Esophagus mucosa (tissue), 1 donor: ENCODE measurements around the gene MSRB1. TPM values are rescaled to one million over a fixed set of nuclear protein-coding genes. Genes with fewer than 3 reads are reported as not detected.
"Not testable (repeated sequence)": the region's sequence is repeated elsewhere in the genome, so short reads cannot be mapped to it uniquely, and the experiment has no call there.

ENCODE experiments used
- ATAC-seq: fragments of 200-7000 bp; cut with Tn5 transposase; one replicate; pipeline ENCODE4 v1.9.1; 2020
- total RNA-seq: library from RNA; stranded (reverse); gene quantifications from one replicate; pipeline ENCODE4 v1.2.4, GENCODE V29; 2023
- donor health status: DM: yes; HTN: yes; CAD: no.

Gene MSRB1
- total RNA-seq, 1 donor from 2014 or later = 44.0 TPM

DNA sequence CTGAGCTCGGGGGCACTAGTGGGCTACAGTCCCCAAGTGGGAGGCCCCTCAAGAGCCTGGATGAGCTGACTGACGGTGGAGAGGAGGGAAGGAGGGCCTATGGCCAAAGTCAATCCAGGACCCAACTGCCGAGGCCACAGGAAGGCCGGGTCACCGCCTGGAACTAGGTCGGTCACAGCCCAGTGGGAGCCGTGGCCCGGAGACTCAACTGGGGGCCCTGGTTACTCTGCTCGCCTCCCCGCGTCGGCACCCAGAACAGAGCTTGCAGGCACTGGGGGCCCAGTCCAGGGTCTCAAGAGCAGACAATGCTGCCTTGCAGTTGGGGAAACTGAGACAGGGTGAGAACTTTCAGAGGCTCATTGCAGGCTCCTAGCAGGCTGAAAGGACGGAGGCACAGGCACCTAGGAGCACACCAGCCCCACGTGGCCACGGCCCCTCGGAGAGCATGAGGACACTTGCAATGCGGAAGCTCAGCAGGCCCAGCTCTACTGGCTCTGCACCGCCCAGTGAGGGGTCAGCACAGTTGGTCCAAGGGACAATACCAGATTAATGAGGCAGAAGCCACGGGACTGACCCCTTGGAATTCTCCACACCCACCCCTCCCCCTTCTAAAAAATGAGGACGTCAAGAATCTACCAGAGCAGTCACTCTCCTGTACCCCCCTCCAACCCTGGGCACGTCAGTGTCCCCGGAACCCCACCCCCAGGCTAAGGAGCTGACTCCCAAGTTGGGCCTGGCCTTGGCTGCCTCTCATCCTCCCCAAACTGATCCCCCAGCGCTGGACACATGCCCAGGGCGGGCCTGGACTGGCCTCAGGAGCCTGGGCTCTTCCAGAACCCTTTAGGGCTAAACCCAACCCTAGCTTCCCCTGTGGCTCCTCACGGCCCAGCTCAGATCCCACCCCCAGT is 27.0 kb downstream of the MSRB1 start:
- ATAC-seq = no peak

DNA sequence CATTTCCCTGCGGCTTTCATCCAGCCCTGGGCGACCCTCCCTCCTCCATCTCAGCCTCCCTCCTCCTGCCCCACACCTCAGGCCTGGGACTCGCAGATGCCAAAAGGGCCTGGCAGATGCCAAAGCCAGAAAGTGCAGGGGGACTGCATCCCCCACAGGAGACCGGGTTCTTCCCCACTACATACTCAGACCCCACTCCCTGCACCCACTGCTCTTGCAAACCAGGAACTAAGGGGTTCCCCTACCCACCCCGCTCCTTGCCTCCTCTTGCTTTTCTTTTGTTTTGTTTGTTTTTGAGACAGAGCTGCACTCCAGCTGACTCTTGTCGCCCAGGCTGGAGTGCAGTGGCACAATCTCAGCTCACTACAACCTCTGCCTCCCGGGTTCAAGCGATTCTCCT is 28.0 kb downstream of the MSRB1 start:
- no peak for ATAC-seq

DNA sequence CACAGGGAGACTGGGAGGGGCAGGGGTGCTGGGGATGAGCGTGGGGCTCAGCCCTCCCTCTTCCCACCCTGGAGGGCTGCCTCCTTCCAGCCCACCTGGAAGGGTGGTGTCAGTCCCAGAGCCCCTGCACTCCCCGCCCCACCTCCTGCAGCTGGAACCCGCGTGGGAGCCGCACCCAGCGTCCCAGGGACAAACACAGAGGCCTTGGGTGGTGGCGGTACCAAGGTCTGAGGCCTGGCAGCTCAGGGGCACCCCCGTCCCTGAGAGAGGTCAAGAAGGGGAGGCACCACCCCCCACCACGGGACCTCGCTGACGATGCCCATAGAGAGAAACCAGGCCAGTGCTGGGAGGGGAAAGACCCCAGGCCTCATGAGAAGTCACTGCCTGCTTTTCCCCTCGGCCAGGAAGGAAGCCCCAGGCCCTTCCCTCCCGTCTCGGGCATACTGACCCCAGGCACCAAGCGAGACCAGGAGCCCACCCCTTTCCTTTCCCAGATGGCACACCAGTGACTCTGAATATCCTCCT is 28.9 kb downstream of the MSRB1 start:
- no peak for ATAC-seq

DNA sequence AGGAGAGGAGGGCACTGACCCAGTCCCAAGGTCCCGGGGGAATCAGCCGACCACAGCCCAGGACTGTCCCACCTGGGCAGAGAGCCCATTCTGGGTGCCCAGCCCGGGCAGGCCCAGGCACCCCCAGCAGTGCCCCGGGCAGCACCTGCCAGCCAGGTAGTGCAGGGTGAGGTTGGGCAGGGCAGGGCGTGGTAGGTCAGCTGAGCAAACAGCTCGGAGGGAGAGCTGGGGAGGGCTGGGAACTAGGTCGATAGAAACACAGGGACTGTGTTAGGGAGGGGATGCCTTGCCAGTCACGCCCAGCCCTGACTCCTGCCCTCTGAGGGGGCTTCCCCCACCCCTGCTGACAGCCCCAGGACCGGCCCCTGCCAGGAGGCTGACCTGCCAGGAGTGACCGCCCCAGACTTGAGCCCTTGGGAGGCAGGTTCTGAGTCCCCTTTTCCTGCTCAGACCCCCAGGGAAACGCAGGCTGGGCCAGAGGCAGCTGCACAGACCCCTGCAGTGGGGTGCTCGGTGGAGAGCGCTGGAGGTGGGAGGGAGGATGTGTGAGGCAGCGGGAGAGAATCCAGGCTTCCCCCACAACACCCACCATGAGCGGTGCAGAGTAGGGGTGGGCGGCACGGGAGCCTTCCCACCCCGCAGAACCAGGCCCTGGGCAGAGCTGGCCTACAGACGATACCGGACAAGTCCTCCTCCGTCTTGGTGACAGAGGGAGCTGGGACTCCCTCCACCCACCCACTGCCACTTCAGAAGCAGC is 29.5 kb downstream of the MSRB1 start:
- peak; percentile 92 for ATAC-seq

DNA sequence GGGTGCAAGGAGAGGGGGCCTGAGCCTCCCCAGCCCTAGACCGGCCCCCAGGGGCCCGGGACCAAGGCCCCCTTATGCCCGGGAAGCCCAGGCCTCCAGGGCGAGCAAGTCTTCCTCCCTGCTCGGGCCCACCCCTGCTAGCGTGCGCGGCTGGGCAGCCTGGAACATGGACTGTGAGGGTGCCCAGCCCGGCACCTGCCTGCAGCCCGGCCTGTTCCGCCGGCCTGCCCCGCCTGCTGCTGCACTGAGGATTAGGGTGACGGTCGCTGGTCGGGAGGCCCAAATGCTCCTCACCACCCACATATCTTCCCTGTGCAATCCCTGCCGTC is 30.8 kb downstream of the MSRB1 start:
- ATAC-seq = no peak

DNA sequence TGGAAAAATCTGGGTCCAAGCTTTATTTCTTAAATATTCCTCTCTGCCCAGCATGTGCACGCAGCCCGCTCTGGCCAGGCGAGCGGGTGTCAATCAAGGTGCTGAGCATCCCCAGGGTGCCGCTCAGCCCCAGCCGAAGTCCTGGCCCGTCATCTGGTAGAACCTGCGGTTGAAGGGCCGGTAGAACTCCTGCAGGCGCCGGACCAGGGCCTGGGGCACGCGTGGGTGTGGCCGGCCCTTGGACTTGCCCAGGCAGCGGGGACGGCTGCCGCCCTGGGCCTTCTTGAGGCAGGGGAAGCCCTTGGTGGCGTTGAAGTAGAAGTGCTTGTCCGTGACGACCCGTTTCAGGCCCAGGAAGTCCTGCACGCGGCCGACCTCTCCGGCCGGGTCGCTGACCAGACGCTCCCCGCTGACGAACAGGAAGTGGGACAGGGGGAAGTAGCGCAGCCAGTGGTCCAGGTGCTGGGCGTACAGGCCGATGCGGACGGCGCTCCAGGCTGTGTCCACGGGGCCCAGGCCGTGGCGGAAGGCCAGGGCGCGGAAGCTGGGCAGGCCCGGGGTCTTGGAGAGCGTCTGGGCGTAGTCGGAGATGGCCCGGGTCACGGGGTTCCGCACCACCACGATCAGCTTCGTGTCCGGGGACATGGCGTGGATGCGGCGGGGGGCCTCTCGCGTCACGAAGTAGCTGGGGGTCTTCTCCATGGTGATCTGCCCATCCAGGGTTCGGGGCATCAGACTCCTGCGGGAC is 31.4 kb downstream of the MSRB1 start:
- no peak for ATAC-seq

DNA sequence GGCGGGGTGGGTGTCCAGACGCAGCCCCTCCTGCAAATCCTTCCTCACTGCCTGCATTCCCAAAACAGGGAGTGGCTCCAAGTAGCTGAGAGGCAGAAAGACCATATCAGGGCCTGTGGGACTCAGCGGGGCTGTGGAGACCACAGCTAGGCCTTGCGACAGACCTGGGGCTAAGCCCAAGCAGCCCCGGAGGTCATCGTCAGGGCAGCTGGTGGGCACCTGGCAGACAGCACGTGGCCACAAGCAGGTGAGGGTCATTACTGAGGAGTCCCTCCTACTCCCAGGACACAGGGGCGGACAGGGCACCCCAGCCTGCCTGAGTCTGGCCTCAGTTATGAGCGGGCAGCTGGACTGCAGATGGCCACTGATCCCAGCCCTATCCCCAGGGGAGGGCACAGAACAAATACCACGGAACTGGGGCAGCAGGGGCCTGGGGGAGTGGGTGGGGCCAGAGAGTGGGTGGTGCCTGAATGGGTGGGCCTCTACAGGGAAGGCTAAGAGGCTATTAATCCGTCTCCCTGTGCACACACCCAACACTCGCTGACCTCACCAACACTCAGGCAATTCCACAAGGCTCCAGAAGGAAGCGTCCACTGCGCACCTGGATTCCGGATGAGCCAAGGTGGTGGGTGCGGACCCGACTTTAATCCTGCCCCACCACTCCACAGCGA is 33.3 kb downstream of the MSRB1 start:
- no peak for ATAC-seq

DNA sequence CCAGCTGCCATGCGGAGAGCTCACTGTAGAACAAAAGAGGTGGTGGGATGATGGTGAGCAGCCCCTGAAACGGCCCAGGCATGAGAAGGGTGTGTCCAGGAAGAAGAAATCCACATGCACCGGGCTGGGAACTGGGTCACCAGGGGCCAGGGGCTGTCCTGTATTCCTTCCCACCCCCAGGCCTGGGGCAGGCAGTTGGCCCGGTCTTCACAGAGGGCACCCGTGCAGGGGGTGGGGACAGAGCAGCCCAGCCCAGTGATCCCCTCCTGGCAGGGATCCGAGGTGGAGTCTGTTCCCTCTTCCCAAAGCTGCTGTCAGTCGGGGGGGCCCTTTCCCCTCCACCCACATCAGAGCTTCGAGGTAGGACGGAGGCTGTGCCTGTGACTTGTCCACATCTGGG is 34.0 kb downstream of the MSRB1 start:
- ATAC-seq = no peak

DNA sequence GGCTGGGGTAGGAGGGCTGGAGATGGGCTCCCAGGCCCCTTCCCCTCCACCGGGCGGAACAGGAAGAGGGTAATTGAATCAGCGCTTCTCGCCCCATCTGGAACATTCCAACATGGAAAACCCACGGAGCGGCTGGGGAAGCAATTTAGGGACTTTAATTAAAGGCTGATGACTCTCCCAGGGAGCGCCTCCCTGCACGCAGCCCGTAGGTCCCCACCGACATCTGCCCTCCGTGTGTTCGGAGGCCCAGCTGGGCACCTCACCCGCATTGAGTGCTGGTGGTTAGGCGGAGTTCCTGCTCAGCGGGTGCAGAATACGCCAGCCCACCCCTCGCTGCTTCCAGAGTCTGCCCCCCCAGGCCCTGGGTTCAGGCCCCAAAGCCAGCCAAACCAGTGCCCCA is 34.8 kb downstream of the MSRB1 start:
- no peak for ATAC-seq

DNA sequence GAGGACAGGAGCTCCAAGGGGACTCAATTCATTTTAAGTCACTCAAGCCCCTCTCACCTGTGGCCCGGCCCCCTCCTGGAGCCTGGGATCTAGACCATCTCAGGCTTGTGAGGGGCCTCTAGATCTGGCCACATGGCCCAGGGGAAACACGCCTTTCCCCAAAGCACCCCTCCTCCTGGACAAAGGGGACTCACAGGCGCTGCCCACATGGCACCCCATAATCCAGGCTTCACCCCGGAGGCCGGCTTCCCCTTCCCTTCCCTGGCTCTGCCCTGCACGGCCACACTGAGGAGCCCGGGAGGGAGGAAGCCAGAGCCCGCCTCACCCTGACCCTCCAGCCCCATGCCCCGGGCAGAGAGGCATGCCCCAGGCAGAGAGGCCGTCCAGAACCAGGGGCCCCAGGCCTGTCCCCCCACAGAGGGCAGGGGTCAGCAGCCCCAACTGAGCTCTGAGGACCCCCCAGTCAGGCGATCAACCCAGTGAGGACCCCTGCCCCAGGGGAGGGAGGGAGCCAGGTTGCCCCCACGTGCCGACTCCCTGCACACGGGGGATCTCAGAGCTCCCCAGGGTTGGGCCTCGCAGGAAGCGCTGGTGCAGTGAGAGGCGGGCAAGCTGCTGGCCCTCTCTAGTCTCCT is 35.7 kb downstream of the MSRB1 start:
- ATAC-seq = no peak

DNA sequence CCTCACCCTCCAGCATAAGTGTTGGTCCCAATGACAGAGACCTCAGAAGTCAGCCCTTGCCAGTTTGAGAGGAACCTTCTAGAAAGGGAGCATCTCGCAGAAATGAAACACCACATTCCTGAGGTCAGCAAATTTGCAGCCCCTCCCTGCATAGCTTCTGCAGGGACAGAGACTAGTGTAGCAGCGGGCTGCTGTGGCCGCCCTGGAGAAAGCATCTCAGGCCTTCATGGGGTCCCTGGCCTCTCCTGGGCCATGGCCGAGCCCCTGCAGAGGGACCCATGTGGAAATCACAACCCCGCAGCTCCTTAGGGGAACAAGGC is 36.2 kb downstream of the MSRB1 start:
- no peak for ATAC-seq

DNA sequence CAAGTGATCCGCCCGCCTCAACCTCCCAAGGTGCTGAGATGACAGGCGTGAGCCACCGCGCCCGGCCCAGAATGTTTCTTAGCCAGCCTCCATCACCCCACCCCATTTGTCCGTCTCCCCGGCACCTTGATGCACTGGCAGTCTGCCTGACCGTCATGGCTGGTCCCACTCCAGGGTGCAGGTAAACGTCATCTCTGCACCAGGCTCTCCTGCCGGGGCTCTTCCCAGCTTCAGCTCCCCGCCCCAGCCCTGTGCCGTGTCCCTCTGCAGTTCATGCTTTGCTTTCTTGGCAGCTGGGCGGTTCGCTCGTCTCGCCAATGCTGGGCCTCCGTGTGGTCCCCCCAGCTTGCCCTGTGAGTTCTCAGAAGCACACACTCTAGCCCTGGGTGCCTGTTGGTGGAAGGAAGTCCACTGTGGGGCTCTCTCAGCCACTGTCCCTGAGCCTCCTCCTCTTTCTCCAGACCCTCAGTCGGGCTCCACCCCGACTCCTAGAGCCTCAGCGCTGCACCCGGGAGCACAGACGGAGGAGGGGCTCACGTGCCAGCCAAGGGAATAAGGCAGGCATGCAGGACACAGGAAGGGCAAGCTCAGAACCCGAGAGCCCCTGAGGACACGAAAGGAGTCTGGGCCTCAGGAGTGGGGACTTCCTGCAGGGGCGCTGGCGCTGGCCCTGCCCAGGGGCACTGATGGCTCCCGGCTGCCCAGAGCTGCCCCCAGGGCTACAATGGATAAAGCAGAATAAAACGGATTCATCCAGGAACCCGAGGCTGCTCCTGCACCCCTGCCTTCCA is 36.7 kb downstream of the MSRB1 start:
- ATAC-seq = peak; percentile 51

DNA sequence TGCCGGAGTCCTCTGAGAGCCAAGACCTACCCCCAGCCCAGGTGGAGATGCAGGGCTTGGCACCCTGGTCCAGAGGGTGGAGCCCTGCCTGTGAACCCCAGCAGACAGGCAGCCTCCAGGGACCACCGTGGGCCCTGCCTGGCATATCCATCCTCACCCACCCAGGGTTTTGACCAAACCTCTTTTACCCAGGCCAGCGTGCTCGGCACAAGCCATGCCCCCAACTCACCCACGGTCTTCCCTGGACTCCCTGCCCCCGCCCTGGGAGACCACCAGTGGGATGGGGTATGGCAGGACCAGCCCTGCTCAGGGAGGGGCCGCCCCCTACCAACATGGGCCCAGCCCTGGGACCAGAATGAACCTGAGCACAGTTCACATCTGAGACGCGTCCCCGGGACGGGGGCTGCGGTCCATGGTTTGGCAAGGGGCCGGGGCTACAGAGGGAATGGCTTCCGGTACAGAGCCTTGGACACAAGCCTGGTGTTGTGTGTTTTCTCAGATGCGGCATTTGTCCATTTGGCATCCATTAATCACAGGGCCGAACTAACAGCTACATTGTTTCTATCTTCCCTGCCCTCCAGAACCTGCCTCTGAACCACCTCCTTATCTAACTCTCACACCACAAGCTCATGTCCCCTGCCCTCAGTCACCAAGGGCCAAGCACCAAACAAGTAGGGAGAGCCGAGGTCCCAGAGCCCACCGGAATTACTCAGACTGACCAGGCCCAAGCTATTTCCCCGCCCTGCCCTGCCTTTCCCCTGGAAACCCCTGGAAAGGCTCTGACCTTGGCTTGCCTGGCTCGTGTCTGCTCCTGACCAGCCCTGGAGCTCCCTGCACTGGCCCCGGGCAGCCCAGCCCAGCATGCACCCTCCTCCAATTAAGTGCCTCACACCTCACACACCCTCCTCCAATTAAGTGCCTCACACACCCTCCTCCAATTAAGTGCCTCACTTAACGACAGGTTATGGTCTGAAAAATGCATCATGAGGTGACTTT is 38.9 kb downstream of the MSRB1 start:
- no peak for ATAC-seq

DNA sequence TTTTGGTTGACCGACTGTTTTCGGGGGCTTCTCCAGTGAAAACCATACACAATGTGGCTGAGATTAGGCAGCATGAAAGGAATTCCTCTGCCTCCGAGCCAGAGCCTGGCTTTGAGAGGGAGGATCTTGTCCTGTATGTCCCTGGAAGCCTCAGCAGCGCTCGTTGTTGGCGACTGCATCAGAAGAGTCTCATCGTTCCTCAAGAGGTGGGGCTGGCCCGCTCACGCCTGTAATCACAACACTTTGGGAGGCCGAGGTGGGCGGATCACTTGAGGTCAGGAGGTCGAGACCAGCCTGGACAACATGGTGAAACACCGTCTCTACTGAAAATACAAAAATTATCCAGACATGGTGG is 39.8 kb downstream of the MSRB1 start:
- no peak for ATAC-seq

DNA sequence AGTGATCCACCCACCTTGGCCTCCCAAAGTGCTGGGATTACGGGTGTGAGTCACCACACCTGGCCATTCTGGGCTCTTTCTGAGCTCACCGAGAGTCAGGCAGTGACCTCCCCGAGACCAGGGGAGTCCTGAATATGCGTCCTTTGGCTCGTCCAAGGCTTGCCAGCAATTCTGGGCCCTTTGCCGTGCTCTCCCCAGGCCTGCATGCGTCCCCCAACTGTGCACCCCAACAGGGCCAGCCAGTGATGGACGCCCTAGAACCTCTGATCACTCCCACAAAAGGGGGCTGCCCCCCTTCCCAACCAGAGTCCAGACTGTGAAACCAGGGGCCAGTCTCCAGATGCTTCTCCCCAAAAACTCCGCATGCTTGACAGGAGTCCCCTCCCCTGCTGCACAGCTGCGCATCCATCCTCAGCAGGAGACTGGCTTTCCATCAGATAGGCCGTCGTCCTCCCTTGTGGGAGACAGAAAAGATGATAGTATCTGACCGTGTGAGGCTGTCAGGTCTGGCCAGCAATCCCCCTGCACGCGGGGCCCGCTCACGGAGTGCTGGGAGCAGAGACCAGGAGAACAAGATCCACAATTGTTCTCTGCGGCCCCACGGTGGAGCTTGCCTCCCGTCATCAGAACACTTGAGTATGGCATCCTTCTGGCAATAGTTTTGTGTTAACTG is 40.3 kb downstream of the MSRB1 start:
- no peak for ATAC-seq

DNA sequence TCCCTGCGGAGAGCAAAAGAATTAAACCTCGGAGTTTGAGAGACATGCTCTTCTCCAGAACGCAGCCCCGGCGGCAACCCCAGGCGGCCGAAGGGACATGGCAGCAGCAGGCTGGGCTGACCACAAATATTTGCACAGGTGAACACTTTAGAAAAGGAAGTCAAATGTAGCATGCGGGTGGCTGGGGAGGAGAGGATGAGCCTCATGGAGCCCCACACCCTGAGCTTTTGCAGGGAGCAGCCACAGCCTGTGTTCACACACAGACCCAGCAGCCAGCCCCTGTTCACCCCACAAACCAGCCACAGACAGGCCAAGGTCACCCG is 42.6 kb downstream of the MSRB1 start:
- ATAC-seq = peak; percentile 26

DNA sequence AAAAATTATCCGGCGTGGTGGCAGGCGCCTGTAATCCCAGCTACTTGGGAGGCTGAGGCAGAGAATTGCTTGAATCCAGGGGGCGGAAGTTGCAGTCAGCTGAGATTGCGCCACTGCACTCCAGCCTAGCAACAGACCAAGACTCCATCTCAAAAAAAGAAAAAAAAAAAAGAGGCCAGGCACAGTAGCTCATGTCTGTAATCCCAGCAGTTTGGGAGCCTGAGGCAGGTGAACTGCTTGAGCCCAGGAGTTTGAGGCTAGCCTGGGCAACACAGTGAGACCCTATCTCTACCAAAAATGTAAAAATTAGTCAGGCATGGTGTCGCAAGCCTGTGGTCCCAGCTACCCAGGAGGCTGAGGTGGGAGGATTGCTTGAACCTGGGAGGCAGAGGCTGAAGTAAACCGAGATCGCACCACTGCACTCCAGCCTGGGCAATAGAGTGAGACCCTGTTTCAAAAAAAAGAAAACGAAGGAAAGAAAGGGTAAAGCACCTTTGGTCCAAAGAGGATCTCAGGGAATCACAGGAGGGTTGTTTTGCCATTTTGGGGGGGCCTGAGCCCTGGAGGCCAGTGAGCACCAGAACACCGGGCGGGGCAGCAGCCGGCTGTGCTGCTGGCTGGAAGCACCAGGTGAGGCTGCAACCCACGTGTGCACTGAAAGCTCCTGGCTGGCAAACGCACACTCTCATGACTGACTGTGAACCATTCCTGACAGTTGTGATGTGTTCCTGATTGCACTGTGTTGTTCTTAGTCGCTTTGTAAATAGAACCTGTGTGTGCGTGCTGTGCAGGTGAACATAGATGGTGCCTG is 43.2 kb downstream of the MSRB1 start:
- ATAC-seq = peak; percentile 83

DNA sequence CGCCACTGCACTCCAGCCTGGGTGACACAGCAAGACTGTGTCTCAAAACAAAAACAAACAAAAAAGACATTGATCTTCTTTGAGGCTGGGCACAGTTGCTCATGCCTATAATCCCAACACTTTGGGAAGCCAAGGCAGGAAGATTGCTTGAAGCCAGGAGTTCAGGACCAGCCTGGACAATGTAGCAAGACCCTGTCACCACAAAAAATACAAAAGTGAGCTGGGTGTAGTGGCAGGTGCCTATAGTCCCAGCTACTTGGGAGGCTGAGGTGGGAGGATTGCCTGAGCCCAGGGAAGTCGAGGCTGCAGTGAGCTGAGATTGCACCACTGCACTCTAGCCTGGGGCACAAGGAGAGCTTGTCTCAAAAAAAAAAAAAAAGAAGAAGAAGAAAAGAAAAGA is 45.3 kb downstream of the MSRB1 start:
- not testable (repeated sequence) for ATAC-seq
